Measurements from ENCODE around the gene METTL24.

Gene METTL24

DNA sequence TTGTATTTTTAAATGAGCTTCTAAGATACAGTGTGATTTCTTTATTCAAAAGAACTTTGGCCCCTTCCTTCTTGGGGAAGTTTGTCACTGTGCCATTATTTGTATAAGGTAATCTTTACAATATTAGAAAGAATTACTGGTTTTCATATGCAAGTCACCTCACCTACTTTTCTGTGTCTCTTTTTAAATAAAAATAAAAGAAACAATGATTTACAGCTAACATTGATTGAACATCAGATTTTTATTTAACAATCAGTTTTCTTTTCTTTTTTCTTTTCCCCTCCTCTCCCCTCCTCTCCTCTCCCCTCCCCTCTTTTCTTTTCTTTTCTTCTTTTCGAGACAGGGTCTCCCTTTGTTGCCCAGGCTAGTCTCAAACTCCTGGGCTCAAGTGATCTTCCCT lies 131.9 kb downstream of the METTL24 start:
- no peak overlapping the region for H3K4me3 ChIP-seq (ENCODE audit: low read length in 2 of 2)
- no peak overlapping the region for H3K27ac ChIP-seq (ENCODE audit: low read depth in 2 of 2, low read length in 2 of 2)
- H3K4me1 ChIP-seq (ENCODE audit: control insufficient read depth in 2 of 2, insufficient read depth in 2 of 2, low read length in 2 of 2): no peaks in the 10 kb centered on the region
- H3K27me3 ChIP-seq (ENCODE audit: control insufficient read depth in 2 of 2, insufficient read depth in 2 of 2, low read length in 2 of 2): no peaks in the 10 kb centered on the region
- peaks cover 21 to 23% of the 10 kb centered on the region in 2 donors for H3K36me3 ChIP-seq (ENCODE audit: control insufficient read depth in 2 of 2, insufficient read depth in 2 of 2, low read length in 2 of 2)
- no peak overlapping the region for H3K9ac ChIP-seq (ENCODE audit: low read depth in 1 of 2, low read length in 2 of 2)
- H3K9me3 ChIP-seq (ENCODE audit: control insufficient read depth in 2 of 2, low read length in 2 of 2): no peaks in the 10 kb centered on the region

DNA sequence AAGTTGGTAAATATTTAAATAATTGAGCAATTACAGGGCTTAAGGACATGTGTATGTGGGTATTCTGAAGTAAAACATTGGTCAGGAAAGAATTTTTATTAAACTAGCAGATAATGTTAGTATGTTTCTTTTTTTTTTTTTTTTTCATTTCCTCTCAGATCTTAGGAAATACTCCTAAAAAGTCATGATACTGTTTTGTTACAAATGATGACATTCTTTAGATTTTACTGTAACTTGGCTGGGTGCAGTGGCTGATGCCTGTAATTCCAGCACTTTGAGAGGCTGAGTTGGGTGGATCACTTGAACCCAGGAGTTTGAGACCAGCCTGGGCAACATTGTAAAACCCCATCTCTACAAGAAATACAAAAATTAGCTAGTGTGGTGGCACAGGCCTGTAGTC lies 136.4 kb downstream of the METTL24 start:
- Histone ChIP-seq H3K27ac (ENCODE audit: low read depth in 2 of 2, low read length in 2 of 2) (no peak overlapping the region), H3K9me3 (ENCODE audit: control insufficient read depth in 2 of 2, low read length in 2 of 2) (no peaks in the 10 kb centered on the region), H3K4me3 (ENCODE audit: low read length in 2 of 2) (no peak overlapping the region), H3K27me3 (ENCODE audit: control insufficient read depth in 2 of 2, insufficient read depth in 2 of 2, low read length in 2 of 2) (no peaks in the 10 kb centered on the region), H3K36me3 (ENCODE audit: control insufficient read depth in 2 of 2, insufficient read depth in 2 of 2, low read length in 2 of 2) (peaks cover 25 to 34% of the 10 kb centered on the region in 2 donors), H3K9ac (ENCODE audit: low read depth in 1 of 2, low read length in 2 of 2) (no peak overlapping the region), H3K4me1 (ENCODE audit: control insufficient read depth in 2 of 2, insufficient read depth in 2 of 2, low read length in 2 of 2) (no peaks in the 10 kb centered on the region)

DNA sequence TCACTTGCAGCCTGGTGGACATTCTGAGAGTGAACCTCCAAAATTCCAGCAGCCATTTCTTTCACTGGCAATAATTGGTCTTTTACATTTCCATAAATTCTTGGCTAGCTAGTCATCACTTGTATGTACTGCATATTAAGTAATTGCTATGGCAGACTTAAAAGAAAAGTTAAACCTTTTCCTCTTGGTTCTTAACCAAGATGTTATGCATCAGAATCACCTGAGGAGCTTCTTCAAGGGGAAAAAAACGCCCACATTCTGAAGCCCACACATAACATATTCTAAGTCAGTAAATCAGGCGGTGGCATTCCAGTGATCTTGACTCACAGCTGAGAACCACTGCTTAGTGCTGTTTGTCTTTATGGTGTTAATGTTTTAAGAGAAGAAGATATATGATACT lies 140.9 kb downstream of the METTL24 start:
- no peak overlapping the region for H3K27ac ChIP-seq (ENCODE audit: low read depth in 2 of 2, low read length in 2 of 2)
- no peaks in the 10 kb centered on the region for H3K4me1 ChIP-seq (ENCODE audit: control insufficient read depth in 2 of 2, insufficient read depth in 2 of 2, low read length in 2 of 2)
- peaks cover 48 to 66% of the 10 kb centered on the region in 2 donors for H3K36me3 ChIP-seq (ENCODE audit: control insufficient read depth in 2 of 2, insufficient read depth in 2 of 2, low read length in 2 of 2)

DNA sequence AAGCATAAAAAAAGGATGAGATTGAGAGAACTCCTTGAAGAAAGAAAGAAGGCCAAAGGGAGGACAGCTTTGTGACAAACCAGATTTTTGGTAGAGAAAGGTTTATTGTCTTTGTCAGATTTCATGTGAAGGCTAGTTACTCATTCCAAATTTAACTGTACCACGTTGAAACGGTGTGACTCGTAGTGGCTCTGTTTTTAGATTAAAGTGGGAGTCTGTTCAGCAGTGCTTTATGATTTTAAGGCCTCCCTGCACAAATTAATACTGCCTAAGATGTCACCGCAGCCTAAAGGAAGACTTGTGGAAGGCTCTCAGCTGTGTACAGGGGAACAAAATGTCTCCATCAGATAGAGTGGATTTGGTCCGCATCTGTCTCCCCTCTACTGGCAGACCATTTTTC lies 142.0 kb downstream of the METTL24 start:
- no peak overlapping the region for H3K27ac ChIP-seq (ENCODE audit: low read depth in 2 of 2, low read length in 2 of 2)
- no peaks in the 10 kb centered on the region for H3K27me3 ChIP-seq (ENCODE audit: control insufficient read depth in 2 of 2, insufficient read depth in 2 of 2, low read length in 2 of 2)
- no peaks in the 10 kb centered on the region for H3K4me1 ChIP-seq (ENCODE audit: control insufficient read depth in 2 of 2, insufficient read depth in 2 of 2, low read length in 2 of 2)
- no peak overlapping the region for H3K9ac ChIP-seq (ENCODE audit: low read depth in 1 of 2, low read length in 2 of 2)
- peaks cover 52 to 70% of the 10 kb centered on the region in 2 donors for H3K36me3 ChIP-seq (ENCODE audit: control insufficient read depth in 2 of 2, insufficient read depth in 2 of 2, low read length in 2 of 2)
- H3K9me3 ChIP-seq (ENCODE audit: control insufficient read depth in 2 of 2, low read length in 2 of 2): no peaks in the 10 kb centered on the region
- H3K4me3 ChIP-seq (ENCODE audit: low read length in 2 of 2): no peak overlapping the region

More for the DNA sequence above, 140.9 kb downstream of the METTL24 start:
- no peak overlapping the region for H3K4me3 ChIP-seq (ENCODE audit: low read length in 2 of 2)
- no peaks in the 10 kb centered on the region for H3K27me3 ChIP-seq (ENCODE audit: control insufficient read depth in 2 of 2, insufficient read depth in 2 of 2, low read length in 2 of 2)
- H3K9me3 ChIP-seq (ENCODE audit: control insufficient read depth in 2 of 2, low read length in 2 of 2): no peaks in the 10 kb centered on the region
- no peak overlapping the region for H3K9ac ChIP-seq (ENCODE audit: low read depth in 1 of 2, low read length in 2 of 2)

DNA sequence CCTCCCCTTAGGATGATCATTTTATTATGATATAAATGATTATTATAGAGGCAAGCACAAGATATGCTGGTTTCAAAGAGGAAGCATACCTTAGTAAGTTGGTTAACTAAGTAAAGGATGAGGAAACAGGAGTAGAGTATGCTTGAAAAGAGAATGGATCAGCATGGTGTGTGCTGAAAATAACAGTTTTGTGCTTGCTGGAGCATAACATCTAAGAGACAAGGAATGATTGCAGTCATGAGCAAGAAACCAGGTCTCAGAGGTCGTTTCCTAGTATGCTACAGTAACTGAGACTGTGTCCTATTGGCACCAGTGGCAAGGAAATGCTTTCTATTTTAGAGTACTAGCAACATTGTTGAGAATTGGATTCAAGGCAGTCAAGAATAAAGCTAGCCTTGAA lies 143.8 kb downstream of the METTL24 start:
- Histone ChIP-seq H3K36me3 (ENCODE audit: control insufficient read depth in 2 of 2, insufficient read depth in 2 of 2, low read length in 2 of 2) (peaks cover 42 to 59% of the 10 kb centered on the region in 2 donors), H3K4me1 (ENCODE audit: control insufficient read depth in 2 of 2, insufficient read depth in 2 of 2, low read length in 2 of 2) (no peaks in the 10 kb centered on the region)

DNA sequence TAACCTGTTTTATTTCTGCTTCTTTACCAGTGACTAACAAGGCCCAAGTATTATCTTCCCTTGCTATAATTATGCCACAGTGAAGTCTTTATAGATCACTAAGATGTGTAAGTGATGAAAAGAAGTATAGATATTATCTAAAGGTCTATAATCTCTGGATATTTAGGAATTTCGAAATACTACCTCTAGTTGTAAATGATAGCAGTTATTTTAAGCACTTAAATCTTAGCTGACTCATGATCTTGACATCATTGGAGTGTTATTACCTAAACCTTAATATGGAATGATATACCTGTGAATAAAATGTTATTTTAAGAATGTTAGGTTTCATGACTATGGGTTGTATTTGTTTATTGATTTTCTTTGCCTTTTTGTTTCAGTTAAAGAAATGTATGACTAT lies 146.4 kb downstream of the METTL24 start:
- Histone ChIP-seq H3K27ac (ENCODE audit: low read depth in 2 of 2, low read length in 2 of 2) (no peak overlapping the region), H3K4me1 (ENCODE audit: control insufficient read depth in 2 of 2, insufficient read depth in 2 of 2, low read length in 2 of 2) (no peaks in the 10 kb centered on the region), H3K4me3 (ENCODE audit: low read length in 2 of 2) (no peak overlapping the region), H3K9me3 (ENCODE audit: control insufficient read depth in 2 of 2, low read length in 2 of 2) (no peaks in the 10 kb centered on the region), H3K27me3 (ENCODE audit: control insufficient read depth in 2 of 2, insufficient read depth in 2 of 2, low read length in 2 of 2) (no peaks in the 10 kb centered on the region), H3K36me3 (ENCODE audit: control insufficient read depth in 2 of 2, insufficient read depth in 2 of 2, low read length in 2 of 2) (peaks cover 43 to 48% of the 10 kb centered on the region in 2 donors), H3K9ac (ENCODE audit: low read depth in 1 of 2, low read length in 2 of 2) (no peak overlapping the region)

More for the DNA sequence above, 143.8 kb downstream of the METTL24 start:
- H3K9me3 ChIP-seq (ENCODE audit: control insufficient read depth in 2 of 2, low read length in 2 of 2): no peaks in the 10 kb centered on the region
- no peak overlapping the region for H3K9ac ChIP-seq (ENCODE audit: low read depth in 1 of 2, low read length in 2 of 2)
- H3K27ac ChIP-seq (ENCODE audit: low read depth in 2 of 2, low read length in 2 of 2): no peak overlapping the region
- no peak overlapping the region for H3K4me3 ChIP-seq (ENCODE audit: low read length in 2 of 2)
- no peaks in the 10 kb centered on the region for H3K27me3 ChIP-seq (ENCODE audit: control insufficient read depth in 2 of 2, insufficient read depth in 2 of 2, low read length in 2 of 2)

DNA sequence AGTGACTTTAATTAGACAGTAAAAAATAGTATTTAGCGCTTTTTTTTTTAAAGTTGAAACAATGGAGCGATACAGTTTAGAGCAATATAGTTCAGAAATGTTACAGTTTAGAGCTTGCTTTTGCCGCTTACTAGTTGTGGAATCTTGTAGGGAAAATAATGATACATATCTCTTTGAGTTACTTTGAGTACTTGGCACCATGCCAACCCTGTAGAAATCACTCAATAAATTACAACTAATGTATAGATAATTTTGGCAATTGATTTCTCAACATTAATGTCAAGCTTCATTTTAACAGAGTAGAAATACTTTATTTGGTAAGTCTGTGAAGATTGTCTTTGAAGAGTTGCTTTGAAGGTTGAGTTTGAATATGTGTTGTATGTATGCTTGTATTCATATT lies 150.5 kb downstream of the METTL24 start:
- Histone ChIP-seq H3K9me3 (ENCODE audit: control insufficient read depth in 2 of 2, low read length in 2 of 2) (no peaks in the 10 kb centered on the region), H3K36me3 (ENCODE audit: control insufficient read depth in 2 of 2, insufficient read depth in 2 of 2, low read length in 2 of 2) (peaks cover 19 to 20% of the 10 kb centered on the region in 2 donors), H3K27ac (ENCODE audit: low read depth in 2 of 2, low read length in 2 of 2) (no peak overlapping the region), H3K4me1 (ENCODE audit: control insufficient read depth in 2 of 2, insufficient read depth in 2 of 2, low read length in 2 of 2) (no peaks in the 10 kb centered on the region), H3K27me3 (ENCODE audit: control insufficient read depth in 2 of 2, insufficient read depth in 2 of 2, low read length in 2 of 2) (no peaks in the 10 kb centered on the region), H3K4me3 (ENCODE audit: low read length in 2 of 2) (no peak overlapping the region), H3K9ac (ENCODE audit: low read depth in 1 of 2, low read length in 2 of 2) (no peak overlapping the region)

DNA sequence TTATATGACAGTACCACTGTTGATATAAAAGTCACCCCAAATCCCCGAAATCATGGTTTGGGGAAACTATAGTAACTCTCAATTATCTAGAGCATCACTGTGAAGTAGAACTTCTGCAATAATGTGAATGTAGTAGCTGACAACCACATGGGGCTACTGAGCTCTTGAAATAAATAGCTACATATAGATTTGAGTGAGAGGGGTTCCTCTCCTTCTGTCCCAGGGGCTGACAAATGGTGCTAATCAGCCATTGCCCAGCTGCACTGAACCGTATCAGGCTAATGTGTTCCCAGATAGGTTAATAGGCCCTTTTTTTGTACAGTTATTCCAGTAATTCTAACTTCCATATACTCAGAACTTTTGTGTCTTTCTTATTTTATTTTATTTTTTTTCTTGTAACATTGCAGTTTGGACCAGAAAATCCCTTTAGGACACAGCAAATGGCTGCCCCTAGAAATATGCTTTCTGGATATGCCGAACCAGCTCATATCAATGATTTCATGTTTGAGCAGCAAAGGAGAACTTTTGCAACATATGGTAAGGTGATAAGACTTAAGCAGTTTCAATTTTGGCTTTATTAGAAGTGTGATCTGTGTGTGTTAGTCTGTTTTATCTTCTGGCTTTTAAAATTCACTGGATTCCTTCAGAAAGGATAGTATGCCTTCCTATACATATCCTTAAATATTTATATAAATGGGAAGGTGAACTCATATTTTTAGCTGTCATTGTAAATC lies 156.8 kb downstream of the METTL24 start:
- H3K27me3 ChIP-seq (ENCODE audit: control insufficient read depth in 2 of 2, insufficient read depth in 2 of 2, low read length in 2 of 2): no peaks in the 10 kb centered on the region
- H3K36me3 ChIP-seq (ENCODE audit: control insufficient read depth in 2 of 2, insufficient read depth in 2 of 2, low read length in 2 of 2): no peaks in the 10 kb centered on the region
- H3K9ac ChIP-seq (ENCODE audit: low read depth in 1 of 2, low read length in 2 of 2): no peak overlapping the region
- no peaks in the 10 kb centered on the region for H3K4me1 ChIP-seq (ENCODE audit: control insufficient read depth in 2 of 2, insufficient read depth in 2 of 2, low read length in 2 of 2)
- no peak overlapping the region for H3K4me3 ChIP-seq (ENCODE audit: low read length in 2 of 2)
- H3K27ac ChIP-seq (ENCODE audit: low read depth in 2 of 2, low read length in 2 of 2): no peak overlapping the region
- H3K9me3 ChIP-seq (ENCODE audit: control insufficient read depth in 2 of 2, low read length in 2 of 2): no peaks in the 10 kb centered on the region

DNA sequence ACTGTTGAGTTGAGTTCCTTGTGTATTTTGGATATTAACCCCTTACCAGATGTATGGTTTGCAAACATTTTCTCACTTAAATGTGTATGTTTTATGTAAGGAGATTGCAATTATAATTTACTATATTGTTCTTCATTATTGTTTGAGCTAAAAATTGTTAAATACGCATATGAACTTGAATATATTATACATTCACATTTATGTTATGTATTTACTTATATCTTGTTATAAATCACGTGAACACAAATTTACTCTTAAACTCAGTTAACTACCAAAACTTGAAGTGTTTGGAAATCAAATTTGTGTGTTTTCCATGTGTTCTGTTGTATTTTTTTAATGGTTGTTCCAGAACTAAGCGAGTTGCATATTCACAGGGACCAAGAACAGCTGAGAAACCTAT lies 159.6 kb downstream of the METTL24 start:
- Histone ChIP-seq H3K4me1 (ENCODE audit: control insufficient read depth in 2 of 2, insufficient read depth in 2 of 2, low read length in 2 of 2) (no peaks in the 10 kb centered on the region), H3K9me3 (ENCODE audit: control insufficient read depth in 2 of 2, low read length in 2 of 2) (no peaks in the 10 kb centered on the region), H3K9ac (ENCODE audit: low read depth in 1 of 2, low read length in 2 of 2) (no peak overlapping the region), H3K4me3 (ENCODE audit: low read length in 2 of 2) (no peak overlapping the region), H3K36me3 (ENCODE audit: control insufficient read depth in 2 of 2, insufficient read depth in 2 of 2, low read length in 2 of 2) (peaks cover 5 to 7% of the 10 kb centered on the region in 2 donors), H3K27me3 (ENCODE audit: control insufficient read depth in 2 of 2, insufficient read depth in 2 of 2, low read length in 2 of 2) (no peaks in the 10 kb centered on the region), H3K27ac (ENCODE audit: low read depth in 2 of 2, low read length in 2 of 2) (no peak overlapping the region)

DNA sequence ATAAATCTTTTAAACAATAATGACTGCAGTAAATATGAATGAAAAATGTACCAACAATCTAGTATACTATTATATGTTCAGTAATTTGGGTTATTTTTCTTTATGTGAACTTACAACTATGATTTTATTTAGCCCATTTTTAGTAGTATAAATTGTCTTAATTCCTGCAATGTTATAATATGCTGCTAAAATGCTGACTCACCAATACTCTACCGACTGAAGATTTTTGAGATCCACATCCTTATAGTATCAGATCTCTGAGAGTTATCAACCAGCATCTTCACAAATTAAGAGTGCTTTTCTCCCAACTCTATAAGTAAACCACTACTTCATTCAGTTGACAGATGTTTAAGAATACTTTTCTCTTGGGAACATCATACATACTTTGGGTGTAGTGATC lies 161.3 kb downstream of the METTL24 start:
- H3K36me3 ChIP-seq (ENCODE audit: control insufficient read depth in 2 of 2, insufficient read depth in 2 of 2, low read length in 2 of 2): peaks cover 5 to 8% of the 10 kb centered on the region in 2 donors
- H3K4me1 ChIP-seq (ENCODE audit: control insufficient read depth in 2 of 2, insufficient read depth in 2 of 2, low read length in 2 of 2): no peaks in the 10 kb centered on the region
- H3K9me3 ChIP-seq (ENCODE audit: control insufficient read depth in 2 of 2, low read length in 2 of 2): no peaks in the 10 kb centered on the region
- no peak overlapping the region for H3K27ac ChIP-seq (ENCODE audit: low read depth in 2 of 2, low read length in 2 of 2)
- no peaks in the 10 kb centered on the region for H3K27me3 ChIP-seq (ENCODE audit: control insufficient read depth in 2 of 2, insufficient read depth in 2 of 2, low read length in 2 of 2)
- no peak overlapping the region for H3K4me3 ChIP-seq (ENCODE audit: low read length in 2 of 2)
- no peak overlapping the region for H3K9ac ChIP-seq (ENCODE audit: low read depth in 1 of 2, low read length in 2 of 2)

All from mucosa of rectum (tissue), 2 donors.